ENCODE measurements around the gene RPL10A. TPM values are rescaled to one million over a fixed set of nuclear protein-coding genes. Genes with fewer than 3 reads are reported as not detected.
A peak's percentile ranks its signal among the peaks of the same experiment; 100 is the strongest.

Gene RPL10A
- total and polyA plus RNA-seq, 2 of the 13 experiments (the other 11 are each of a cell fraction or from before 2014, with no cell fraction given): 1,854 to 2,726 TPM

GRCh38 chr6:35508027-35508426, 39.8 kb downstream of the RPL10A start (continued):
- TF ChIP-seq RBM39 (IDR thresholded peaks at IDR 0.05; ENCODE audit: low read depth, low read length, poor library complexity, severe bottlenecking): no peak
- no peak for TF ChIP-seq USF2 (IDR thresholded peaks at IDR 0.05; ENCODE audit: low read depth, low read length)
- no peak for TF ChIP-seq USF2 (CRISPR knock-in tag; IDR thresholded peaks at IDR 0.05; ENCODE audit: borderline replicate concordance)
- no peak for TF ChIP-seq ZNF878 (CRISPR knock-in tag; IDR thresholded peaks at IDR 0.05)
- no peak for TF ChIP-seq SMARCC2 (IDR thresholded peaks at IDR 0.05)
- no peak for TF ChIP-seq JARID2 (CRISPR knock-in tag; IDR thresholded peaks at IDR 0.05; ENCODE audit: insufficient replicate concordance)
- no peak for TF ChIP-seq ZNF224 (CRISPR knock-in tag; IDR thresholded peaks at IDR 0.05)
- no peak for TF ChIP-seq ZBTB1 (CRISPR knock-in tag; IDR thresholded peaks at IDR 0.05; ENCODE audit: borderline replicate concordance)
- TF ChIP-seq DNMT1 (CRISPR knock-in tag; IDR thresholded peaks at IDR 0.05): no peak
- no peak for TF ChIP-seq KDM4B (CRISPR knock-in tag; IDR thresholded peaks at IDR 0.05)
- TF ChIP-seq ARID2 (CRISPR knock-in tag; IDR thresholded peaks at IDR 0.05; ENCODE audit: borderline replicate concordance): no peak

GRCh38 chr6:35508542-35508941, 40.3 kb downstream of the RPL10A start:
- CTCF ChIA-PET (ENCODE audit: low intra/inter-chr PET ratio, low total read pairs): no interaction called here
- intact Hi-C loops (cut with micrococcal nuclease; ENCODE audit: unreplicated experiment): no loop called here
- Histone ChIP-seq H4K20me1 (ENCODE audit: insufficient read depth, low read length) (no peaks in the 10 kb centered on the region), H3K27ac (ENCODE audit: extremely low read length, insufficient read depth, low read length) (no peak overlapping the region), H3K4me1 (ENCODE audit: insufficient read depth, low read length) (peaks cover 22% of the 10 kb centered on the region), H3K27me3 (ENCODE audit: control insufficient read depth in 1 of 2, insufficient read depth in 2 of 2, low read length in 2 of 2) (peaks cover 11 to 80% of the 10 kb centered on the region in 2 experiments), H2AFZ (ENCODE audit: low read length) (no peak overlapping the region), H3K4me3 (replicated peaks in 1 of 3; ENCODE audit: insufficient read depth in 1 of 3, low read depth in 2 of 3, low read length in 3 of 3) (no peak overlapping the region), H3K79me2 (ENCODE audit: insufficient read depth, low read length) (no peaks in the 10 kb centered on the region), H3K9me3 (ENCODE audit: low read length) (no peaks in the 10 kb centered on the region), H3K9ac (ENCODE audit: insufficient read depth, low read depth, low read length) (no peak overlapping the region), H3K4me2 (ENCODE audit: low read depth, low read length) (no peak overlapping the region), H3K36me3 (replicated peaks in 1 of 2; ENCODE audit: control insufficient read depth in 1 of 2, insufficient read depth in 2 of 2, low read length in 2 of 2) (no peaks in the 10 kb centered on the region)
- in situ Hi-C loops (cut with HindIII; ENCODE audit: extremely low pct_ligation_motif_present, low pct_unique_long_range_greater_than_20kb): no loop called here
- no TSS peak for BruUV-seq (replicated peaks)
- FAIRE-seq: no peak
- DNase-seq (ENCODE audit: low spot score): no peak
- 5% methylated on average over 4 of the region's 5 CpGs for WGBS (ENCODE audit: low lambda C conversion rate)
- no peak for ATAC-seq
- peak; percentile 83 for TF ChIP-seq ZNF652 (CRISPR knock-in tag; IDR thresholded peaks at IDR 0.05; ENCODE audit: borderline replicate concordance, low read depth)
- TF ChIP-seq SP140L (CRISPR knock-in tag; IDR thresholded peaks at IDR 0.05; ENCODE audit: borderline replicate concordance): no peak
- POLR2A ChIA-PET: no interaction called here
